ENCODE results near the gene WDR11.

The WDR11 gene

DNA sequence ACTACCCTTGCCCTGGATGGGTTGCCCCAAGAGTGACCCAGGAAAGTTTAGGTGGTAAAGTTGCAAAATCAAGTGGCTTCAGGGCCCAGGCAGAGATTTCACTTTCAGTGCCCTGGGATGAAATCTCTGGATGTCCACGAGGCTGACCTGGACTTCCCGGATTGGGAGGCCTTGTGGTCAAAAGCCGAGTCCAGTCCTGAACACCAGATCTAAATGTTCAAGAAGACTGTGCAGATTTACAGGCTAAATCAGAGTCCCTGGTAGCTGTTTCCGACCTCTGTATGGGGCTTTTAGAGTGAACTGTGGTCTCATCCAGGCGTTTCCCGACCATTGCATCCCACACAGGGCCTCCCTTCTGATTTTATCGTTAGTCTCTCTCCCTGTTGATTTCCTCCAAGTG is 95.3 kb downstream of the WDR11 start:
- peak; percentile 13 for DNase-seq (ENCODE audit: low read depth)

DNA sequence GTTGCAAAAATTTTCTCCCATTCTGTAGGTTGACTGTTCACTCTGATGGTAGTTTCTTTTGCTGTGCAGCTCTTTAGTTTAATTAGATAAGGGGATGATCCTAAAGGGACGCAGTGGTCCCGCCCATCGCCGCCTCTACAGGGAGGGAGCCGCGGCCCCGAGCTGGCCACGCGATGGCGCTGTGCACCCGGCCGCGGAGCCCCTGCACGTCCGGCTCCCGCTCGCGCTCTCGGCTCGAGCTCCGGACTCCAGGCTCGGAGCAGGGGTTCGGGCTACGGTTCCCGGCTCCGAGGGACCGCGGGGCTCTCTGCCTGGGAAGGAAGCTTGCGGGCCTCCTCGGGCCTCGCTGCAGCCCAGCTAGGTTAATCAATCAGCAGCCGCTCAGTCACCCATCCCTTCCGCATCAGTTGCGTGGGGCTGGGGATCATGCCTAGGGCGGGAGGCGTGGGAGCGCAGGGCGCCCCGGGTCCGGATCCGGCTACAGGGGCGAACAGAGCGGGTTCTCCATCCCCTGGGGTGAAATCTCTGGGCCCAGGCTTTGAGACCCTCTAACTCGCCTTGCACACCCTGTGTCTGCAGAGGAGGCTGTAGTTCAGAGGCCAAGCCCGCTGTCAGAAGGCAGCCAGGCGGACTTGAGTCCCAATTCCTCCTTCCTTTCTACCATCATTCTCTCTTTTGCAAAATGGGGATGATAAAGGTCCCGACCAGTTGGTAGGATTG is 97.9 kb downstream of the WDR11 start:
- peak; percentile 40 for DNase-seq (ENCODE audit: low read depth)

DNA sequence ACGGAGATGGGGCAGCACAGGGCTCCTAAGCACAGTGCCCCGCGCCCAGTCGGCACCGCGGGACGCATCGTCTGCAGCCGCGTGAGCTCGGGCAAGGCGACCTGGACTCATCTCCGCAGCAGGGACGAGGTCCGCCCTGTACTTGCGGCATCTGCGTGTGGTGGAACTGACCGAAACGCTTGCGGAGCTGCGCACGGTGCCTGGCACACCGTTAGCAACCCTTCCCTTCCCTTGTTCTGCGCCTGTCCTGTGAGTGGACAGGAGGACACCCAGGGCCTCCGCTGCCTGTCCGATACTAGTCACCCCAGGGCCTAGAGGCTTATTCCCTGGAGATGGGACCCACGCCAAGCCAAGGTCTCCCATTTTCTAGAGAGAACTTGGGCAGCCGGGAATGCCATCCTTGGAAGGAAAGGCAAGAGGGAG is 98.5 kb downstream of the WDR11 start:
- no peak for DNase-seq (ENCODE audit: low read depth)

DNA sequence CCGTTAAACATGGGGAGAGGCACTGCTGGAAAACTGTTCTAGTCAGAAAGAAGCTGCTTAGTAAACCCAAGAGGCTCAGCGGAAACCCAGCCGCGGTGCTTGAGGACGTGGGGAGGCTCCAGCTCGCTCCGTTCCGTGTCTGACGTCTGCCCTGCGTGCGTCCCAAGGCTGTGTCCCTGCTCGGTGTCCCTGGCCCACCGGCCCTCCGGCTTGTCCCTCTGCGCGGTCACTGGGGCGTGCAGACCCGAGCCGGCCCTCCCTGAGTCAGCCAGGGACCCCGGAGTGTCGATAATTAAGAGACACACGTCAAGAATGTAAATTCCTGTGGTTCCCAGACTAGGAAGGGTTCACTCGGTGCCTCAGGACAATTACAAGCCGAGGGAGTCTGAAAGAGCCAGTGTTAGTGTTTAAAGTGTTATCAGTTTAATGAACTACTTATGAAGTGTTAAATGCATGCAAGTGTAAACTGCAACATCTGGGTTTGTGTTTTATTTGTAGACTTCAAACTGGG is 98.9 kb downstream of the WDR11 start:
- DNase-seq (ENCODE audit: low read depth): peak; percentile 8

DNA sequence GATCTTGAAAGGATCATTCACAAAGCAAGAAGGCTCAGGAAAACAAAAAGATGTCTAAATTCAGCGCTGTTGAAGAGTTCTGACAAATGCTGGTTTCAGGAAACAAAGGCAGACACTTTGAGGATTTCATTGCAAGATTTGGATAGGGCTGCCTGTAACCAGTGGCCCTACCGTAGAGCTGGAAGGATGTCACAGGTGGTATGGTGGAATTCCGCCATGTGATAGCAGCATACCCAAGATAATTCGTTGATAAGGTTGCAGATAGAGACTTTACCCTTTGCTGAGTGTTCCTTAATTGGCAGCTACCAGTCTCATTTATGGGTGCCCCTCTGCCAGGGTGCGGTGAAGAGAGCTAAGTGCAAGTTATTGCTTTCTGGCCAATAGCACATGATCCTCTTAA is 100.1 kb downstream of the WDR11 start:
- no peak for DNase-seq (ENCODE audit: low read depth)

DNA sequence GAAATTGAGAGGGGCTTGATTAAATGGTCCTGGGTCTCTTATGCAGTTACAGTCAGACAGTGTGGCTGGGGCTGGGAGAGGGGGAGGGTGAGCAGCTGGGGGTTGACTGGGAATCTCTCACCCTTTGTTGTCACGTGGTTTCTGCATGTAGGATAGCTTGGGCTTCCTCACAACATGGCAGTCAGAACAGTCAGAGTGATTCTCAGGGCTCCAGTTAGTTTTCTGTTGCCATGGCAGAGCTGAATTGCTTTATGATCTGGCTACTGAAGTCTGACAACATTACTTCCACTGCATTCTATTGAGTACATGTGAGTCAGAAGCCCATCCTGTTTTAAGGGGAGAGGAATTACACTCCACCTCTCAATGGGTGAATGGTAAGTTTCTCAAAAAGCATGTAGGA is 102.7 kb downstream of the WDR11 start:
- no peak for DNase-seq (ENCODE audit: low read depth)
